SK-N-SH (cell line): ENCODE results near the gene RASAL2.

ENCODE experiments used
- ELF1 ChIP-seq: IDR thresholded peaks from 2 replicates; pipeline ENCODE4 v1.4.0; 2012
- EZH2phosphoT487 ChIP-seq: fragments of 200-600 bp; sonication (generic); IDR thresholded peaks from 2 replicates; pipeline ENCODE4 v1.6.1; 2017; ENCODE audit warnings: low read depth, mixed run types, mild to moderate bottlenecking, antibody characterized with exemption, moderate library complexity, borderline replicate concordance
- FOXM1 ChIP-seq: IDR thresholded peaks from 2 replicates; pipeline ENCODE4 v1.4.0; 2012; ENCODE audit warnings: low read depth, mild to moderate bottlenecking
- GABPA ChIP-seq: IDR thresholded peaks from 2 replicates; pipeline ENCODE4 v1.4.0; 2012; ENCODE audit warnings: low read depth, mild to moderate bottlenecking
- RAD21 ChIP-seq: IDR thresholded peaks from 2 replicates; pipeline ENCODE4 v1.6.1; 2012; ENCODE audit warnings: mild to moderate bottlenecking, low read length
- REST ChIP-seq: IDR thresholded peaks from 2 replicates; pipeline ENCODE4 v1.6.1; 2012; ENCODE audit warnings: mild to moderate bottlenecking, low read depth, low read length, moderate library complexity
- SMC3 ChIP-seq: IDR thresholded peaks from 2 replicates; pipeline ENCODE4 v1.6.1; 2012; ENCODE audit warnings: low read depth, low read length, improper control_type of control experiment
- TF ChIP-seq, protein P1 (sequence below): IDR thresholded peaks from 2 replicates; pipeline ENCODE4; 2012
- TF ChIP-seq, protein P2 (sequence below): fragments of 200-600 bp; sonication (generic); IDR thresholded peaks from 2 replicates; pipeline ENCODE4 v1.6.1; 2017; ENCODE audit warnings: antibody characterized with exemption, mild to moderate bottlenecking, moderate library complexity

- TF ChIP-seq, protein P1, sequence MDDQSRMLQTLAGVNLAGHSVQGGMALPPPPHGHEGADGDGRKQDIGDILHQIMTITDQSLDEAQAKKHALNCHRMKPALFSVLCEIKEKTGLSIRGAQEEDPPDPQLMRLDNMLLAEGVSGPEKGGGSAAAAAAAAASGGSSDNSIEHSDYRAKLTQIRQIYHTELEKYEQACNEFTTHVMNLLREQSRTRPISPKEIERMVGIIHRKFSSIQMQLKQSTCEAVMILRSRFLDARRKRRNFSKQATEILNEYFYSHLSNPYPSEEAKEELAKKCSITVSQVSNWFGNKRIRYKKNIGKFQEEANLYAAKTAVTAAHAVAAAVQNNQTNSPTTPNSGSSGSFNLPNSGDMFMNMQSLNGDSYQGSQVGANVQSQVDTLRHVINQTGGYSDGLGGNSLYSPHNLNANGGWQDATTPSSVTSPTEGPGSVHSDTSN: no peak
- TF ChIP-seq SMC3 (no peak), FOXM1 (no peak), RAD21 (no peak), REST (no peak), GABPA (no peak), EZH2phosphoT487 (no peak), ELF1 (no peak)
- TF ChIP-seq, protein P2, sequence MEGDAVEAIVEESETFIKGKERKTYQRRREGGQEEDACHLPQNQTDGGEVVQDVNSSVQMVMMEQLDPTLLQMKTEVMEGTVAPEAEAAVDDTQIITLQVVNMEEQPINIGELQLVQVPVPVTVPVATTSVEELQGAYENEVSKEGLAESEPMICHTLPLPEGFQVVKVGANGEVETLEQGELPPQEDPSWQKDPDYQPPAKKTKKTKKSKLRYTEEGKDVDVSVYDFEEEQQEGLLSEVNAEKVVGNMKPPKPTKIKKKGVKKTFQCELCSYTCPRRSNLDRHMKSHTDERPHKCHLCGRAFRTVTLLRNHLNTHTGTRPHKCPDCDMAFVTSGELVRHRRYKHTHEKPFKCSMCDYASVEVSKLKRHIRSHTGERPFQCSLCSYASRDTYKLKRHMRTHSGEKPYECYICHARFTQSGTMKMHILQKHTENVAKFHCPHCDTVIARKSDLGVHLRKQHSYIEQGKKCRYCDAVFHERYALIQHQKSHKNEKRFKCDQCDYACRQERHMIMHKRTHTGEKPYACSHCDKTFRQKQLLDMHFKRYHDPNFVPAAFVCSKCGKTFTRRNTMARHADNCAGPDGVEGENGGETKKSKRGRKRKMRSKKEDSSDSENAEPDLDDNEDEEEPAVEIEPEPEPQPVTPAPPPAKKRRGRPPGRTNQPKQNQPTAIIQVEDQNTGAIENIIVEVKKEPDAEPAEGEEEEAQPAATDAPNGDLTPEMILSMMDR: no peak
Observed at GRCh38 chr1:178408871-178409270, 315.0 kb downstream of the RASAL2 start.
